Measurements from ENCODE around the gene FER. TPM values are rescaled to one million over a fixed set of nuclear protein-coding genes. Genes with fewer than 3 reads are reported as not detected.

FER gene
- total and polyA plus RNA-seq, 10 of the 15 experiments (the other 5 are each of a cell fraction or from before 2014, with no cell fraction given) = 4.4 to 19.1 (median 9.6) TPM

- ATAC-seq (peak; percentile 7; the same call in 2 of the 3 replicates), FAIRE-seq (peak; percentile 56), DNase-seq (ENCODE audit: low read depth, low spot score) (no peak)
- BruUV-seq (replicated peaks) = no TSS peak
- H3K79me2 ChIP-seq (ENCODE audit: control insufficient read depth, insufficient read depth, low read length) = peaks cover 1% of the 10 kb centered on the region; the same call in 1 of the 2 replicates
- peak overlapping the region; percentile 84 for H3K4me2 ChIP-seq (ENCODE audit: control insufficient read depth, insufficient read depth)
- H4K20me1 ChIP-seq (ENCODE audit: control insufficient read depth, insufficient read depth) = no peaks in the 10 kb centered on the region
- H3K4me1 ChIP-seq (ENCODE audit: control insufficient read depth, insufficient read depth, low read length) = peaks cover 28% of the 10 kb centered on the region
- intact Hi-C loops (cut with micrococcal nuclease; ENCODE audit: unreplicated experiment) (loop anchor here (5.0 to 10.0 kb wide), 2 partner anchors 205 to 678 kb away; partner anchors contain the start of gene PJA2), in situ Hi-C loops (cut with MboI) (no loop called here)
- H3K27me3 ChIP-seq (replicated peaks in 1 of 2; ENCODE audit: control insufficient read depth in 2 of 2, insufficient read depth in 2 of 2, low read length in 1 of 2) = no peaks in the 10 kb centered on the region
- SMC1A ChIA-PET (ENCODE audit: uncharacterized antibody, unreplicated experiment) = interaction anchor here (0.5 to 5.2 kb wide), 21 partner anchors 9 to 1900 kb away, joined by 3 to 40 read pairs (median 4); partner anchors contain the start of gene FER
- H2AFZ ChIP-seq (ENCODE audit: control insufficient read depth, low read depth, low read length) = peak overlapping the region; percentile 96
- POLR2A ChIA-PET = interaction anchor here (0.6 to 4.5 kb wide), 9 partner anchors 14 to 686 kb away, joined by 3 to 42 read pairs (median 5); partner anchors contain the start of genes FER and PJA2
- H3K9ac ChIP-seq (ENCODE audit: control insufficient read depth, insufficient read depth, low read length) = peak overlapping the region; percentile 98
- H3K27ac ChIP-seq (ENCODE audit: control insufficient read depth, insufficient read depth) = peak overlapping the region; percentile 92
- 50% methylated on average over 8 of the region's 8 CpGs for WGBS (ENCODE audit: insufficient coverage, insufficient replicate concordance, low lambda C conversion rate, missing lambda C conversion rate)
- no peaks in the 10 kb centered on the region for H3K9me3 ChIP-seq (replicated peaks; ENCODE audit: control insufficient read depth, insufficient read depth, low read length)
- CTCF ChIA-PET = interaction anchor here (1.1 to 1.2 kb wide), 2 partner anchors 46 to 70 kb away, joined by 3 to 5 read pairs; no protein-coding TSS in a partner anchor
- H3K4me3 ChIP-seq = peak overlapping the region; percentile 67
- H3K36me3 ChIP-seq (ENCODE audit: control insufficient read depth in 2 of 2, insufficient read depth in 2 of 2, low read length in 1 of 2) = no peaks in the 10 kb centered on the region
- RAD21 ChIA-PET (ENCODE audit: unreplicated experiment) = interaction anchor here (1.1 to 4.7 kb wide), 9 partner anchors 9 to 963 kb away, joined by 3 to 32 read pairs (median 7); partner anchors contain the start of genes FER and MAN2A1
- no peak for TF ChIP-seq ZNF207 (IDR thresholded peaks at IDR 0.05; ENCODE audit: borderline replicate concordance)
- TF ChIP-seq RELA (IDR thresholded peaks at IDR 0.05; ENCODE audit: borderline replicate concordance, partially characterized antibody) = no peak
- no peak for TF ChIP-seq CEBPZ (IDR thresholded peaks at IDR 0.05; ENCODE audit: low read depth, low read length)
- 0 out of 2 replicates have a peak, but pooled peaks have one; percentile 7 for TF ChIP-seq ZBED1 (IDR thresholded peaks at IDR 0.05; ENCODE audit: borderline replicate concordance)
- TF ChIP-seq RAD51 (IDR thresholded peaks at IDR 0.05) = no peak
- TF ChIP-seq SP1 (IDR thresholded peaks at IDR 0.05; ENCODE audit: low read depth, low read length) = no peak
- TF ChIP-seq E4F1 (IDR thresholded peaks at IDR 0.05; ENCODE audit: borderline replicate concordance, partially characterized antibody) = no peak
- TF ChIP-seq IKZF2 (IDR thresholded peaks at IDR 0.05) = peak in 1 of 2 experiments; percentile 7; a peak in 1 of 4 replicates
- TF ChIP-seq FOXK2 (IDR thresholded peaks at IDR 0.05) = no peak
- TF ChIP-seq SREBF1 (IDR thresholded peaks at IDR 0.05; ENCODE audit: low read length) = no peak
- TF ChIP-seq JUND (IDR thresholded peaks at IDR 0.05; ENCODE audit: low read depth, low read length) = no peak
- TF ChIP-seq NFYB (IDR thresholded peaks at IDR 0.05; ENCODE audit: insufficient read depth, low read depth, low read length) = no peak
- no peak for TF ChIP-seq HDAC6 (IDR thresholded peaks at IDR 0.05; ENCODE audit: unreplicated experiment)
- no peak for TF ChIP-seq MTA2 (IDR thresholded peaks at IDR 0.05; ENCODE audit: low read depth)
- TF ChIP-seq MLLT1 (IDR thresholded peaks at IDR 0.05) = peak; percentile 55; the same call in 1 of the 2 replicates
- TF ChIP-seq RB1 (IDR thresholded peaks at IDR 0.05; ENCODE audit: borderline replicate concordance) = no peak
- no peak for TF ChIP-seq GABPA (IDR thresholded peaks at IDR 0.05; ENCODE audit: low read depth)
Measured at GRCh38 chr5:108727236-108727650, 20.5 kb upstream of the FER start.
